Activated naive CD8-positive, alpha-beta T cell treated with anti-CD3 and anti-CD28 coated beads, Interleukin-2, amount 10 ng/mL, durations not matched to agents 7 days and 5 days (primary cell): ENCODE data around the gene MRPL20. TPM values are rescaled to one million over a fixed set of nuclear protein-coding genes. Genes with fewer than 3 reads are reported as not detected.
"Not testable (repeated sequence)": the region's sequence is repeated elsewhere in the genome, so short reads cannot be mapped to it uniquely, and the experiment has no call there.

Experiments used
- ATAC-seq: fragments of 150-1000 bp; cut with Tn5 transposase; one replicate; pipeline ENCODE4 v1.10.0; 2021; ENCODE audit warnings: low read depth, moderate library complexity
- POLR2A ChIA-PET: fragments of 350-600 bp; sonication (Branson Sonifier 250); formaldehyde crosslinking; loops from one replicate; lab custom pipeline; 2021; ENCODE audit warnings: antibody characterized with exemption; lab: Charles Lee
- DNase-seq: peaks from one replicate; pipeline ENCODE4 v3.0.0; 2021
- H3K27ac Mint-ChIP-seq: one replicate; pipeline ENCODE4 v1.8.0; 2022; ENCODE audit warnings: mild to moderate bottlenecking, mixed read lengths
- H3K27me3 Mint-ChIP-seq: one replicate; pipeline ENCODE4 v1.8.0; 2022; ENCODE audit warnings: mild to moderate bottlenecking, moderate library complexity, mixed read lengths
- H3K36me3 Mint-ChIP-seq: one replicate; pipeline ENCODE4 v1.8.0; 2021; ENCODE audit warnings: mild to moderate bottlenecking, mixed read lengths
- H3K4me1 Mint-ChIP-seq: one replicate; pipeline ENCODE4 v1.8.0; 2021; ENCODE audit warnings: mixed read lengths
- H3K4me3 Mint-ChIP-seq: one replicate; pipeline ENCODE4 v1.8.0; 2022; ENCODE audit warnings: mild to moderate bottlenecking, moderate library complexity, mixed read lengths
- H3K9me3 Mint-ChIP-seq: one replicate; pipeline ENCODE4 v1.8.0; 2021; ENCODE audit warnings: mixed read lengths
- total RNA-seq, 2 experiments: library from RNA; stranded (reverse); gene quantifications; one replicate each; pipeline ENCODE4 v1.2.3, GENCODE V29; 2021

MRPL20 gene
- total RNA-seq, 2 experiments from 2014 or later: 98.6 to 101 TPM

GRCh38 chr1:1434131-1434823 lies 27.2 kb upstream of the MRPL20 start:
- POLR2A ChIA-PET: interaction anchor here (1.2 kb wide), 1 partner anchor 27 kb away, joined by 4 read pairs; the partner anchor contains the start of gene MRPL20
- H3K9me3 Mint-ChIP-seq: no peaks in the 10 kb centered on the region
- H3K27me3 Mint-ChIP-seq: peaks cover 20% of the 10 kb centered on the region
- H3K27ac Mint-ChIP-seq: no peak overlapping the region
- no peak for ATAC-seq
- no peaks in the 10 kb centered on the region for H3K36me3 Mint-ChIP-seq
- no peak overlapping the region for H3K4me3 Mint-ChIP-seq
- DNase-seq: no peak
- H3K4me1 Mint-ChIP-seq: peaks cover 3% of the 10 kb centered on the region

GRCh38 chr1:1433804-1434130 lies 26.7 kb upstream of the MRPL20 start:
- ATAC-seq (no peak), DNase-seq (no peak)
- Mint-ChIP-seq H3K9me3 (no peaks in the 10 kb centered on the region), H3K4me3 (no peak overlapping the region), H3K27me3 (peaks cover 23% of the 10 kb centered on the region), H3K36me3 (no peaks in the 10 kb centered on the region), H3K27ac (no peak overlapping the region), H3K4me1 (peaks cover 3% of the 10 kb centered on the region)
- POLR2A ChIA-PET: interaction anchor here (1.1 to 1.2 kb wide), 2 partner anchors 26 kb away, joined by 3 to 4 read pairs; partner anchors contain the start of gene MRPL20

GRCh38 chr1:1432951-1433803 lies 26.1 kb upstream of the MRPL20 start:
- peaks cover 3% of the 10 kb centered on the region for H3K4me1 Mint-ChIP-seq
- POLR2A ChIA-PET: interaction anchor here (1.1 kb wide), 1 partner anchor 26 kb away, joined by 3 read pairs; the partner anchor contains the start of gene MRPL20
- no peak overlapping the region for H3K4me3 Mint-ChIP-seq
- DNase-seq (no peak), ATAC-seq (no peak)
- H3K27ac Mint-ChIP-seq: no peak overlapping the region
- no peaks in the 10 kb centered on the region for H3K36me3 Mint-ChIP-seq
- H3K9me3 Mint-ChIP-seq: no peaks in the 10 kb centered on the region
- H3K27me3 Mint-ChIP-seq: peaks cover 28% of the 10 kb centered on the region

GRCh38 chr1:1432274-1432950 lies 25.3 kb upstream of the MRPL20 start:
- H3K27me3 Mint-ChIP-seq: peaks cover 28% of the 10 kb centered on the region
- H3K9me3 Mint-ChIP-seq: no peaks in the 10 kb centered on the region

GRCh38 chr1:1431845-1432273 lies 24.8 kb upstream of the MRPL20 start:
- no peak for DNase-seq
- Mint-ChIP-seq H3K27me3 (peaks cover 28% of the 10 kb centered on the region), H3K27ac (no peak overlapping the region), H3K36me3 (no peaks in the 10 kb centered on the region), H3K4me1 (peaks cover 3% of the 10 kb centered on the region), H3K9me3 (no peaks in the 10 kb centered on the region), H3K4me3 (no peak overlapping the region)
- POLR2A ChIA-PET: no interaction called here
- ATAC-seq: no peak

More at GRCh38 chr1:1432274-1432950, 25.3 kb upstream of the MRPL20 start:
- Mint-ChIP-seq H3K4me1 (peaks cover 3% of the 10 kb centered on the region), H3K36me3 (no peaks in the 10 kb centered on the region), H3K27ac (no peak overlapping the region), H3K4me3 (no peak overlapping the region)
- DNase-seq (no peak), ATAC-seq (no peak)
- POLR2A ChIA-PET: interaction anchor here (1.1 kb wide), 1 partner anchor 25 kb away, joined by 3 read pairs; the partner anchor contains the start of gene MRPL20

- Mint-ChIP-seq H3K4me3 (no peak overlapping the region), H3K27me3 (peaks cover 26% of the 10 kb centered on the region), H3K27ac (no peak overlapping the region), H3K36me3 (no peaks in the 10 kb centered on the region), H3K9me3 (no peaks in the 10 kb centered on the region), H3K4me1 (peaks cover 3% of the 10 kb centered on the region)
- ATAC-seq (no peak), DNase-seq (no peak)
- POLR2A ChIA-PET: no interaction called here
These were observed 24.1 kb upstream of the MRPL20 start for GRCh38 chr1:1430992-1431844.

- ATAC-seq (no peak), DNase-seq (no peak)
- H3K4me1 Mint-ChIP-seq: peaks cover 5% of the 10 kb centered on the region
- POLR2A ChIA-PET: no interaction called here
- no peak overlapping the region for H3K4me3 Mint-ChIP-seq
- H3K9me3 Mint-ChIP-seq: no peaks in the 10 kb centered on the region
- no peaks in the 10 kb centered on the region for H3K36me3 Mint-ChIP-seq
- peaks cover 28% of the 10 kb centered on the region for H3K27me3 Mint-ChIP-seq
- H3K27ac Mint-ChIP-seq: no peak overlapping the region
These were observed 23.3 kb upstream of the MRPL20 start for GRCh38 chr1:1430114-1430982.

- DNase-seq (no peak), ATAC-seq (no peak)
- Mint-ChIP-seq H3K27ac (no peak overlapping the region), H3K36me3 (no peaks in the 10 kb centered on the region), H3K9me3 (no peaks in the 10 kb centered on the region), H3K4me3 (no peak overlapping the region), H3K4me1 (peaks cover 2% of the 10 kb centered on the region), H3K27me3 (peaks cover 23% of the 10 kb centered on the region)
- POLR2A ChIA-PET: no interaction called here
These were observed 22.6 kb upstream of the MRPL20 start for GRCh38 chr1:1429671-1430073.

- H3K4me1 Mint-ChIP-seq, DNase-seq, ATAC-seq, H3K27ac Mint-ChIP-seq, POLR2A ChIA-PET, H3K36me3 Mint-ChIP-seq, H3K4me3 Mint-ChIP-seq, H3K9me3 Mint-ChIP-seq: not testable (repeated sequence)
- peaks cover 27% of the 10 kb centered on the region for H3K27me3 Mint-ChIP-seq
These were observed 21.9 kb upstream of the MRPL20 start for GRCh38 chr1:1428967-1429366.

- POLR2A ChIA-PET: no interaction called here
- no peak for DNase-seq
- no peak overlapping the region for H3K4me3 Mint-ChIP-seq
These were observed 21.1 kb upstream of the MRPL20 start for GRCh38 chr1:1428174-1428573.

GRCh38 chr1:1427820-1428148 lies 20.7 kb upstream of the MRPL20 start:
- H3K9me3 Mint-ChIP-seq: no peaks in the 10 kb centered on the region
- POLR2A ChIA-PET: no interaction called here
- peaks cover 7% of the 10 kb centered on the region for H3K4me1 Mint-ChIP-seq
- H3K27ac Mint-ChIP-seq: no peak overlapping the region
- DNase-seq (no peak), ATAC-seq (no peak)
- H3K27me3 Mint-ChIP-seq: peaks cover 32% of the 10 kb centered on the region
- no peak overlapping the region for H3K4me3 Mint-ChIP-seq
- H3K36me3 Mint-ChIP-seq: no peaks in the 10 kb centered on the region

More at GRCh38 chr1:1428174-1428573, 21.1 kb upstream of the MRPL20 start:
- Mint-ChIP-seq H3K27ac (no peak overlapping the region), H3K4me1 (peaks cover 3% of the 10 kb centered on the region), H3K27me3 (peaks cover 28% of the 10 kb centered on the region), H3K9me3 (no peaks in the 10 kb centered on the region), H3K36me3 (no peaks in the 10 kb centered on the region)
- no peak for ATAC-seq
